NT2/D1 (cell line): ENCODE results near the gene ZNF618.

Experiments
- DNase-seq: peaks from one replicate; pipeline ENCODE4 v3.0.0-alpha.2; 2011; ENCODE audit warnings: low read depth, low spot score
- H3K27me3 ChIP-seq: 2 replicates; pipeline ENCODE4 v1.6.0; 2011; ENCODE audit warnings: mild to moderate bottlenecking; ENCODE audit not compliant: insufficient read length, insufficient read depth
- H3K36me3 ChIP-seq: 2 replicates; pipeline ENCODE4 v1.6.1; 2011; ENCODE audit warnings: mild to moderate bottlenecking, low read length, mixed read lengths; ENCODE audit not compliant: insufficient read depth, insufficient read length
- H3K4me1 ChIP-seq: 2 replicates; pipeline ENCODE4 v1.5.1; 2011; ENCODE audit not compliant: insufficient read depth, insufficient read length
- H3K4me3 ChIP-seq: 2 replicates; pipeline ENCODE4 v1.5.1; 2011; ENCODE audit warnings: low read depth; ENCODE audit not compliant: insufficient read length
- H3K9ac ChIP-seq: 2 replicates; pipeline ENCODE4 v1.6.0; 2011; ENCODE audit warnings: low read depth; ENCODE audit not compliant: insufficient read length
- H3K9me3 ChIP-seq: 2 replicates; pipeline ENCODE4 v1.5.1; 2011; ENCODE audit warnings: mild to moderate bottlenecking, low read length; ENCODE audit not compliant: insufficient read depth
- SUZ12 ChIP-seq: IDR thresholded peaks from 2 replicates; pipeline ENCODE4 v1.6.1; 2011; ENCODE audit not compliant: insufficient read length, insufficient read depth; ENCODE audit errors: extremely low read depth
- YY1 ChIP-seq: IDR thresholded peaks from 2 replicates; pipeline ENCODE4 v1.6.1; 2011; ENCODE audit not compliant: insufficient read length, insufficient read depth
- ZNF274 ChIP-seq: IDR thresholded peaks from 2 replicates; pipeline ENCODE4 v1.6.1; 2011; ENCODE audit warnings: mild to moderate bottlenecking, low read depth, low read length

The ZNF618 gene

DNA sequence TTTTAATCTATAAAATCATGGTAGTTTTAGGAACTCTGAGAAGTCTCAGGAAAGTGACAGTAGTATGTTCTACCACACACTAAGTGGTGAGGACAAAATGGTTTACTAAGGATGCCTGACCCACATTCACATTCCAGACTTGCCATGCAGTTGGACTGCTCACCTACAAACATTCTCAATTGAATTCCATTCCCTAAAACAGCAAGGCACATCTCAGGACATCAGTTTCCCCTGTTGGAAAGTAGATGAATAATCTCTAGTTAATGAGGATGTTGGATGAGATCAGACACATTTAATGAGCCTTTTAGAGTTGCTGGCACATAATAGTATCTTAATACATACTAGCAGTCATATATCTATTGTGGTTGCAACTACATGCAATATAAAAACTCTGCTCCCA lies 76.6 kb downstream of the ZNF618 start:
- no peak for TF ChIP-seq SUZ12
- TF ChIP-seq ZNF274 = no peak
- no peak for TF ChIP-seq YY1
- H3K4me1 ChIP-seq = no peaks in the 10 kb centered on the region
- DNase-seq = no peak
- H3K9ac ChIP-seq = no peak overlapping the region
- no peak overlapping the region for H3K4me3 ChIP-seq
- H3K9me3 ChIP-seq = no peaks in the 10 kb centered on the region
- no peaks in the 10 kb centered on the region for H3K36me3 ChIP-seq
- H3K27me3 ChIP-seq = no peaks in the 10 kb centered on the region

DNA sequence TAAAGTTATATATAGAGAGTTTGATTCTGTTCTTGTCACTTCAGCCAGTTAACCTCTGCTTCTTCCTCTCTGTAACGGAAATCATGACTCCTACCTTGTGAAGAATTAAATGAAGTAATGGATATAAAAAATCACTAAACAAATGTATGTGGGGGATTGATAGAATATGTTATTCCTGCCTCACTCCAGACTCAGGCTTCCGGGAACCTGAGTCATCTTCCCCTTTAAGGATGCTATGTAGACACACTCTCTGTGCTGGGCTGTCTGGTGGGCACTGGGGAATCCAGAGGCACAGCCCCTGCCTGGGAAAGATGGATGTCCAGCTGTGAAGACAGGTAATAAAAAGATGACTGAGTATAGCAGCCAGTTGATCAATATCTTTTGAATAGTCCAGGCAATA lies 77.4 kb downstream of the ZNF618 start:
- Histone ChIP-seq H3K9me3 (no peaks in the 10 kb centered on the region), H3K27me3 (no peaks in the 10 kb centered on the region), H3K9ac (no peak overlapping the region), H3K36me3 (no peaks in the 10 kb centered on the region), H3K4me1 (peaks cover 6% of the 10 kb centered on the region), H3K4me3 (no peak overlapping the region)
- DNase-seq = no peak
- TF ChIP-seq ZNF274 = no peak
- TF ChIP-seq SUZ12 = no peak
- TF ChIP-seq YY1 = no peak

DNA sequence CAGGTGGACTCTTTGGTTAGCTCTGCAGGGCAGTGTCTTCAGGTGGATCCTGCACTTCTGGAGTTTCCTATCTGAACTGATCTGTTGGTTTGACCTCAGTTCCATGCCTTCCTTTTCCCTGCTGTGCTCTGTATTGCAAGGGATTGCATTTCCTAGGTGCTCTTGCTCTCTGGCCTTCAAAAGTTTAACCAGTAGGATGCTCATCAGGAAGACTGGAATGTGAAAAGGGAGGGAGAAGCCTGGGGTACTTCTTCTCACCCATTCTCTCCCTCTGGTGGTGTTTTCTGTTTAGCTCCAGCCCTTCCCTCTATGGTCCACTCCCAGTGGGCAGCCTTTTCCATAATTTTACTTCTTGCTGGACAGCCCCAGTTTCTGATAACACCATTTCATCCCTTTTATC lies 78.5 kb downstream of the ZNF618 start:
- DNase-seq = no peak
- Histone ChIP-seq H3K4me1 (peaks cover 6% of the 10 kb centered on the region), H3K27me3 (no peaks in the 10 kb centered on the region), H3K4me3 (no peak overlapping the region), H3K9ac (no peak overlapping the region), H3K36me3 (no peaks in the 10 kb centered on the region), H3K9me3 (no peaks in the 10 kb centered on the region)
- no peak for TF ChIP-seq SUZ12
- no peak for TF ChIP-seq YY1
- TF ChIP-seq ZNF274 = no peak

DNA sequence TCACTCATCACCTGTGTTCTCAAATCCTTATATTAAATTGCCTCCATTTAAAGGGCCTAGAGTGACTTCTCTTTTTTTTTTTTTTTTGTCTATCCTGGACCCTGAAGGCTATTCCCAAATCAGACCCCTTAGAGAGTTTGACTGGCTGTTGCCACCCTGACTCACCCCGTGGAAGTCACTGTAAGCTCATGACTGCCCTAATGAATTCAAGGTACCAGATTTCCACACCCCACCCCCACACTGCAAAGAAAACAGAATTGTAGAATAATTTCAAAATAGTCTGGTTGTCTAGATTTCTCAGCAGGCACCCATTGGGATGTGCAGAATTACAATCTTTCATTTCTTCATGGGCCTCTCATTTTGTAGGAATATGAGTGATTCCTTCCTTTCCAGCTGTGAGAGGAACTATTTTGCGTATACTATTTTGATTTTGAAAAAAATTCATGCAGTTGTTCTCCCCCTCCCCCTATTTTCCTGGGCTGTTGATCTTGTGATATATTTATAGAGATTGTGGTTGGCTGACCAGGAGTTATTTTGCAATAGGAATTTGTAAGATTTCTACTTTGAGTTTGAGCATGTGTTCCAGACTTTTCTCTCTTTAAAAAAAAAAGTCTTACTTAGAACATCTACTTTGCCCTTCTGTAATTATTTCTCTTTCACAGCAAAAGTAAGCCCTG lies 79.1 kb downstream of the ZNF618 start:
- no peaks in the 10 kb centered on the region for H3K9me3 ChIP-seq
- no peak for DNase-seq
- H3K9ac ChIP-seq = no peak overlapping the region
- H3K4me1 ChIP-seq = peaks cover 6% of the 10 kb centered on the region
- no peak overlapping the region for H3K4me3 ChIP-seq
- no peaks in the 10 kb centered on the region for H3K36me3 ChIP-seq
- no peaks in the 10 kb centered on the region for H3K27me3 ChIP-seq
- TF ChIP-seq ZNF274 (no peak), SUZ12 (no peak), YY1 (no peak)

DNA sequence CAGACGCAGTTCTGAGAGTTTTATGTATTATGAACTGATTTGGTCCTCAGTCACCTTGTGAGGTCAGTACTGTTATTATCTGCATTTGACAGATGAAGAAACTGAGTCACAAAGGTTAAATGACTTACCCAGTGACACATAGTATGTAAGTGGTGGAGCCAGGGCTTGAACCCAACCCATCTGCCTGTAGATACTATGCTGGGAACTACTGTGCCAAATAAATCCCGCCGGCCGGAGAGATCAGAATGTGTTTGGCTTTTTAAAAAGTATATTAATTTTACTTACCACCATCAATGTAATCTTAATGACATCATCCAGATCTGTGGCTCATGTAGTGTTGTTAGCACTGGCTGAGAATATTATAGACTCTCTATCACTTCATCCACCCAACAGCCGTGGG lies 80.8 kb downstream of the ZNF618 start:
- Histone ChIP-seq H3K9ac (no peak overlapping the region), H3K4me3 (no peak overlapping the region), H3K27me3 (no peaks in the 10 kb centered on the region), H3K9me3 (no peaks in the 10 kb centered on the region), H3K4me1 (peaks cover 6% of the 10 kb centered on the region), H3K36me3 (no peaks in the 10 kb centered on the region)
- no peak for DNase-seq
- no peak for TF ChIP-seq YY1
- no peak for TF ChIP-seq ZNF274
- TF ChIP-seq SUZ12 = no peak

DNA sequence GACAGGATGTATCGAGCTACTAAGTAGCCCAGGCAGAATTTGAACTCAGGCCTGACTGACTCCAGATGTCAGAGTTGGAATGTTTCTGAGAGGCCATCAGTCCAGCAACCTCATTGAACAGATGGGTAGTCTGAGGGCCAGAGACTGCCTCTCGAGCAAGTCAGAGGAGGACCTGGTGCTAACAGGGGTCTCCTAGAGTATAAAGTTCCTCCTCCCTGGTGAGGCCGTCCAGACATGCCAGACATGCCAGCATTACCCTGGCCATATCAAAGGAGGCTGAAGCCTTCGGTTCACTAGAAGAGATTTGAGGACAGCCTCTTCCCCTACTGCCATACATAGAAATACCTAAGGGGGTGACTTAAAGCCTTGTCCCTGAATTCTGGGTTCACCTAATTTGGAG lies 81.2 kb downstream of the ZNF618 start:
- Histone ChIP-seq H3K27me3 (no peaks in the 10 kb centered on the region), H3K4me3 (no peak overlapping the region), H3K9me3 (no peaks in the 10 kb centered on the region), H3K4me1 (peaks cover 6% of the 10 kb centered on the region), H3K9ac (no peak overlapping the region), H3K36me3 (no peaks in the 10 kb centered on the region)
- no peak for DNase-seq
- TF ChIP-seq SUZ12 (no peak), YY1 (no peak), ZNF274 (no peak)

DNA sequence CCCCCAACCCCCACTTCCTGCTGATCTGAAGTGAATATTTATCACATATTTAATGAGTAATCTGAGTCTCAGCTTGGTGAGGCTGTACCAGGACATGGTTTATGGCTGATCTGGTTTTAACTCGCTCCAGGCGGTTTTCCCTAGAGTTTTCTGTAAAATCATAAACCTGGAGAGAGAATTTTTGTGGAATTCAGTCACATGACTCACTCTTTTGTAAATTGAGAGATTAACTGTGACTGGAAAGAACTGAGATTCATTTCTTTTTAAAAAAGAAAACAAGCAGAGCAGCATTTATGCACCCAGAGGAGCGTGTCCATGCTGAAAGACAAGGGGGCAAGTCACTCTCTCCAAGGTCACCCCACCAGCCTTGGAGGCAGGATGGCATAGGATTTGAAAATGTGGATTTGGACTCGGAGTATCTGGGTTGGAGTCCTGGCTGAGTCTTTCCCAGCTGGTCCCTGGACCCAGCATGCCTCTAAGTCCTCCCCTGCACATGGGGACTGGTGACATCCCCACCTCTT lies 81.8 kb downstream of the ZNF618 start:
- H3K27me3 ChIP-seq = no peaks in the 10 kb centered on the region
- TF ChIP-seq YY1 = no peak
- H3K9ac ChIP-seq = no peak overlapping the region
- no peak for DNase-seq
- H3K9me3 ChIP-seq = no peaks in the 10 kb centered on the region
- H3K36me3 ChIP-seq = no peaks in the 10 kb centered on the region
- no peak overlapping the region for H3K4me3 ChIP-seq
- H3K4me1 ChIP-seq = peaks cover 6% of the 10 kb centered on the region

DNA sequence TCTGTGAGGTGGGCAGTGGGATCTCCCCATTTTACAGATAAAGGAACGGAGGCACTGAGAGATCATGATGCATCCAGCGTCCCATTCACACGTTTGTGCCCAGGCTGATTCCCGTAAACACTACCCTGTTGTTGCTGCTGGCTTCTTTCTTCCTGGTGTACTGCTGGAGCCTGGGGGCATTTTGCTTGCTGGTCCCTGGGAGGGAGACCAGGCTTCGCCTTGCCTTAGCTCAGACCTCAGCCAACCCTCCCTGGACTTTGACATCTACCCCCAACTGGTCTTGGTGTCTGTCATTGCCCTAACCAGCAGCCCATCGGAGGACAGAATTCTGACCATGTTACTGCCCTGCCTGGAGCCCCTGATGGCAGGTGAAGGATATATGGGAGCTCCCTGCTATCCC lies 82.4 kb downstream of the ZNF618 start:
- Histone ChIP-seq H3K9me3 (no peaks in the 10 kb centered on the region), H3K36me3 (no peaks in the 10 kb centered on the region), H3K4me3 (no peak overlapping the region), H3K27me3 (no peaks in the 10 kb centered on the region), H3K9ac (no peak overlapping the region), H3K4me1 (peaks cover 6% of the 10 kb centered on the region)
- TF ChIP-seq SUZ12 = no peak
- TF ChIP-seq ZNF274 = no peak
- no peak for TF ChIP-seq YY1
- no peak for DNase-seq
